Endothelial cell of umbilical vein (primary cell): ENCODE measurements around the gene PRKAG2. TPM values are rescaled to one million over a fixed set of nuclear protein-coding genes. Genes with fewer than 3 reads are reported as not detected.

Experiments
- BruUV-seq: library from RNA; stranded (reverse); fragments of 400-500 nt; replicated peaks from 2 replicates; lab custom pipeline; 2021; lab: Mats Ljungman, UMichigan
- CTCF ChIA-PET: fragments of 300-600, 350-600 bp; sonication (Branson Sonifier 250); formaldehyde crosslinking; loops from one replicate; lab custom pipeline; 2021; ENCODE audit warnings: antibody characterized with exemption, inconsistent platforms; lab: Charles Lee
- POLR2A ChIA-PET: fragments of 300-600, 350-600 bp; sonication (Branson Sonifier 250); formaldehyde crosslinking; loops from one replicate; lab custom pipeline; 2021; ENCODE audit warnings: antibody characterized with exemption, inconsistent platforms; lab: Charles Lee
- DNase-seq: peaks from one replicate; pipeline ENCODE4 v3.0.0-alpha.2; 2011; ENCODE audit warnings: low read depth, low spot score
- FAIRE-seq: peaks from 2 replicates; lab custom pipeline; 2011; peaks lifted over from hg19 to GRCh38; lab: Jason Lieb, UNC
- H2AFZ ChIP-seq: 2 replicates; pipeline ENCODE4 v1.6.0; 2012; ENCODE audit warnings: low read depth, low read length, control low read depth, inconsistent platforms
- H3K27ac ChIP-seq: 2 replicates; pipeline ENCODE4 v1.5.1; 2011; ENCODE audit warnings: low read depth, mild to moderate bottlenecking, control low read depth, low read length, moderate library complexity; ENCODE audit not compliant: insufficient read depth
- H3K27me3 ChIP-seq, 2 experiments: 2 replicates each; pipeline versions ENCODE4 v1.6.0 to v1.6.1; 2011; ENCODE audit warnings: low read length in 2 of 2, mixed read lengths in 1 of 2; ENCODE audit not compliant: control insufficient read depth in 2 of 2, insufficient read depth in 2 of 2
- H3K36me3 ChIP-seq, 2 experiments: 2 replicates in 1 of 2; 3 replicates in 1 of 2; pipeline ENCODE4 v1.5.1; 2011; ENCODE audit warnings: low read length in 2 of 2, mild to moderate bottlenecking in 1 of 2, moderate library complexity in 1 of 2; ENCODE audit not compliant: control insufficient read depth in 2 of 2, insufficient read depth in 2 of 2; ENCODE audit errors: extremely low read depth in 1 of 2
- H3K4me1 ChIP-seq: 3 replicates; pipeline ENCODE4 v1.5.1; 2011; ENCODE audit warnings: mild to moderate bottlenecking, low read length; ENCODE audit not compliant: control insufficient read depth, insufficient read depth; ENCODE audit errors: extremely low read depth
- H3K4me2 ChIP-seq: 2 replicates; pipeline ENCODE4 v1.6.1; 2011; ENCODE audit warnings: low read length, control low read depth, mixed read lengths; ENCODE audit not compliant: insufficient read depth
- H3K4me3 ChIP-seq, 3 experiments: fragments of 200-600 bp in 1 of 3; sonication (generic), shearing (Covaris generic) in 1 of 3; replicated peaks in 1 of 3; 2 replicates each; pipeline ENCODE4 v1.5.1; 2011 to 2016; ENCODE audit warnings: control low read depth in 3 of 3, low read length in 3 of 3, mild to moderate bottlenecking in 2 of 3, inconsistent platforms in 1 of 3, low read depth in 1 of 3, moderate library complexity in 1 of 3; ENCODE audit not compliant: insufficient read depth in 1 of 3
- H3K79me2 ChIP-seq: 2 replicates; pipeline ENCODE4 v1.6.0; 2012; ENCODE audit warnings: low read length, inconsistent platforms; ENCODE audit not compliant: control insufficient read depth, insufficient read depth
- H3K9ac ChIP-seq: replicated peaks from 2 replicates; pipeline ENCODE3; 2011; ENCODE audit warnings: low read length, control low read depth; ENCODE audit not compliant: insufficient read depth; ENCODE audit errors: extremely low read depth
- H3K9me1 ChIP-seq: replicated peaks from 3 replicates; pipeline ENCODE4 v1.6.0; 2011; ENCODE audit warnings: mild to moderate bottlenecking, low read length; ENCODE audit not compliant: control insufficient read depth, insufficient read depth; ENCODE audit errors: extremely low read depth
- H3K9me3 ChIP-seq: replicated peaks from 2 replicates; pipeline ENCODE4 v1.5.1; 2012; ENCODE audit warnings: low read length, inconsistent platforms; ENCODE audit not compliant: control insufficient read depth, insufficient read depth
- H4K20me1 ChIP-seq: replicated peaks from 2 replicates; pipeline ENCODE3; 2011; ENCODE audit warnings: mild to moderate bottlenecking, low read length; ENCODE audit not compliant: control insufficient read depth, insufficient read depth; ENCODE audit errors: extremely low read depth
- EZH2 ChIP-seq: IDR thresholded peaks from 2 replicates; pipeline ENCODE4 v1.6.1; 2012; ENCODE audit warnings: borderline replicate concordance, low read depth, mild to moderate bottlenecking, moderate library complexity, low read length, inconsistent platforms; ENCODE audit not compliant: severe bottlenecking
- FOS ChIP-seq: IDR thresholded peaks from 2 replicates; pipeline ENCODE4 v1.6.1; 2011; ENCODE audit warnings: mild to moderate bottlenecking, low read length, moderate library complexity, borderline replicate concordance; ENCODE audit not compliant: insufficient read depth
- GATA2 ChIP-seq: IDR thresholded peaks from 2 replicates; pipeline ENCODE4 v1.7.0; 2011; ENCODE audit warnings: low read depth, mild to moderate bottlenecking, moderate library complexity, mixed read lengths, low read length; ENCODE audit not compliant: insufficient read length, insufficient read depth
- MAX ChIP-seq: IDR thresholded peaks from 2 replicates; pipeline ENCODE4 v1.6.1; 2011; ENCODE audit not compliant: insufficient read depth, insufficient read length
- MYC ChIP-seq: IDR thresholded peaks from one replicate; pipeline ENCODE4 v1.6.1; 2011; ENCODE audit warnings: mild to moderate bottlenecking, low read depth, low read length
- POLR2AphosphoS5 ChIP-seq: IDR thresholded peaks from 2 replicates; pipeline ENCODE4 v1.6.1; 2012; ENCODE audit warnings: low read depth, mild to moderate bottlenecking, control low read depth, low read length, moderate library complexity; ENCODE audit not compliant: insufficient read depth
- dilution Hi-C: fragments of 300-500 bp; cut with MboI; formaldehyde crosslinking; loops from one replicate; pipeline ENCODE4 v1.15.0; 2019; ENCODE audit warnings: low sequenced_read_pairs; ENCODE audit not compliant: extremely low pct_ligation_motif_present
- intact Hi-C: fragments of 100-400 bp; cut with micrococcal nuclease; formaldehyde crosslinking; loops from one replicate; pipeline ENCODE4 v1.10.0; 2022
- polyA plus RNA-seq, 4 experiments: library from polyadenylated mRNA; depleted of rRNA in 3 of 4; stranded (reverse) in 3 of 4; unstranded in 1 of 4; fragments of >200 nt; gene quantifications; 2 replicates each; pipeline versions ENCODE4 v1.2.1 to v1.2.3, GENCODE V29; 2011 to 2012; ENCODE audit warnings: missing spikeins in 1 of 4
- total RNA-seq: library from RNA; stranded (reverse); gene quantifications from 2 replicates; pipeline ENCODE4 v1.2.3, GENCODE V29; 2021

Gene PRKAG2
- total and polyA plus RNA-seq, 2 donors (not counting 3 experiments of a cell fraction or from before 2014, with no cell fraction given): 19.3 to 51.5 TPM

GRCh38 chr7:151889406-151890354 is 12.8 kb upstream of the PRKAG2 start:
- no peaks in the 10 kb centered on the region for H4K20me1 ChIP-seq
- peaks cover 0 to 5% of the 10 kb centered on the region in 2 experiments for H3K27me3 ChIP-seq
- no peak for TF ChIP-seq GATA2
- peak; percentile 4 for TF ChIP-seq MAX
- no peak for TF ChIP-seq FOS
- no peak for TF ChIP-seq EZH2
- no peak for TF ChIP-seq MYC
- no peak for TF ChIP-seq POLR2AphosphoS5
- intact Hi-C loops (no loop called here), dilution Hi-C loops (no loop called here)
- no peaks in the 10 kb centered on the region for H3K36me3 ChIP-seq
- no peak for FAIRE-seq
- H3K4me3 ChIP-seq: no peak overlapping the region
- no peak for DNase-seq
- ChIA-PET POLR2A (no interaction called here), CTCF (no interaction called here)
- no peaks in the 10 kb centered on the region for H3K4me1 ChIP-seq
- BruUV-seq: no TSS peak
- H3K27ac ChIP-seq: no peak overlapping the region
- no peaks in the 10 kb centered on the region for H3K79me2 ChIP-seq
- no peaks in the 10 kb centered on the region for H3K9me1 ChIP-seq
- no peak overlapping the region for H3K4me2 ChIP-seq
- H3K9ac ChIP-seq: no peak overlapping the region
- H2AFZ ChIP-seq: no peak overlapping the region
- H3K9me3 ChIP-seq: no peaks in the 10 kb centered on the region
